Spleen (tissue), 11 donors: ENCODE measurements around the gene RAB10. TPM values are rescaled to one million over a fixed set of nuclear protein-coding genes. Genes with fewer than 3 reads are reported as not detected.

ENCODE experiments used
- DNase-seq: peaks from one replicate; pipeline ENCODE4 v3.0.0-alpha.2; 2020
- H3K27ac ChIP-seq, 8 donors: fragments of 200-600 bp; sonication (generic) in 7 of 8; 1 replicate in 4 of 8; 2 replicates in 4 of 8; pipeline versions ENCODE4 v1.5.0 to v1.8.0; 2016 to 2021; ENCODE audit warnings: inconsistent platforms in 4 of 8, mild to moderate bottlenecking in 4 of 8, moderate library complexity in 1 of 8
- H3K27me3 ChIP-seq, 7 donors: fragments of 200-600 bp; sonication (generic) in 6 of 7; replicated peaks in 1 of 7; 1 replicate in 4 of 7; 2 replicates in 3 of 7; pipeline versions ENCODE4 v1.5.0 to v1.8.0; 2016 to 2021; ENCODE audit warnings: inconsistent platforms in 3 of 7, mild to moderate bottlenecking in 1 of 7
- H3K36me3 ChIP-seq, 6 donors: fragments of 200-600 bp; sonication (generic) in 5 of 6; 1 replicate in 4 of 6; 2 replicates in 2 of 6; pipeline versions ENCODE4 v1.5.0 to v1.8.0; 2016 to 2021; ENCODE audit warnings: inconsistent platforms in 2 of 6
- H3K4me1 ChIP-seq, 6 donors: fragments of 200-600 bp; sonication (generic) in 5 of 6; 1 replicate in 3 of 6; 2 replicates in 3 of 6; pipeline versions ENCODE4 v1.5.0 to v1.8.0; 2016 to 2021; ENCODE audit warnings: inconsistent platforms in 3 of 6
- H3K4me3 ChIP-seq, 8 donors: fragments of 200-600 bp; sonication (generic) in 7 of 8; 1 replicate in 4 of 8; 2 replicates in 4 of 8; pipeline versions ENCODE4 v1.5.0 to v1.8.0; 2016 to 2021; ENCODE audit warnings: inconsistent platforms in 4 of 8, mild to moderate bottlenecking in 4 of 8, moderate library complexity in 2 of 8
- H3K9me3 ChIP-seq, 8 donors: fragments of 200-600 bp; sonication (generic) in 7 of 8; 1 replicate in 4 of 8; 2 replicates in 4 of 8; pipeline versions ENCODE4 v1.5.0 to v1.8.0; 2016 to 2021; ENCODE audit warnings: inconsistent platforms in 4 of 8
- CTCF ChIP-seq, 11 experiments: fragments of 200-600 bp in 7 of 11; fragments of 450-650 bp in 4 of 11; sonication (generic) in 4 of 11; IDR thresholded peaks in 8 of 11; conservative IDR thresholded peaks in 3 of 11; 1 replicate in 7 of 11; 2 replicates in 4 of 11; pipeline versions ENCODE4 v1.4.0 to v1.8.0; 2016 to 2021; ENCODE audit warnings: antibody characterized with exemption in 11 of 11, inconsistent platforms in 4 of 11, mild to moderate bottlenecking in 1 of 11
- POLR2A ChIP-seq, 3 donors: fragments of 450-650 bp; IDR thresholded peaks; one replicate each; pipeline ENCODE4 v1.5.1; 2017; ENCODE audit warnings: antibody characterized with exemption in 3 of 3, mild to moderate bottlenecking in 1 of 3
- POLR2AphosphoS5 ChIP-seq, 3 donors: sonication (generic); formaldehyde crosslinking; IDR thresholded peaks; one replicate each; pipeline ENCODE4 v1.5.1; 2017; ENCODE audit warnings: antibody characterized with exemption in 3 of 3
- WGBS, 5 donors: extraction: QIAGEN DNeasy Blood & Tissue Kit in 3 of 5; methylation state at CpG; one replicate each; pipeline versions ENCODE4 v1.1.5 to v1.1.7; 2013 to 2018; 5-methylcytosine and 5-hydroxymethylcytosine counted together
- intact Hi-C: fragments of 100-400 bp; cut with DNase I; formaldehyde crosslinking; loops from one replicate; pipeline ENCODE4 v1.15.0; 2023; ENCODE audit warnings: low total_unique reads
- polyA plus RNA-seq, 3 donors: library from polyadenylated mRNA; stranded (reverse); fragments of 200-250 nt; gene quantifications; one replicate each; pipeline ENCODE4 v1.2.1, GENCODE V29; 2013
- total RNA-seq, 7 donors: library from RNA; depleted of rRNA in 3 of 7; stranded (reverse); fragments of >200 nt in 3 of 7; fragmentation: NEBNext Ultra II Directional in 4 of 7; extraction: Animal tissue kit (Norgen Biotek cat#: 25700) in 4 of 7; gene quantifications; one replicate each; pipeline versions ENCODE4 v1.1.0 to v1.2.1, GENCODE V29; 2016 to 2021
- donor health status: healthy with polysubstance abuse.
- donor health status: DM: no; HTN: no; CAD: no; lungs with moderate emphysema.
- donor health status: DM: no; HTN: no; CAD: no.
- donor health status: Bipolar disorder and iron deficiency.
- donor health status: healthy.
- donor health status: DM: no; HTN: no; CAD: no.
- donor health status: DM: yes; HTN: yes; CAD: no.

RAB10 gene
- total and polyA plus RNA-seq, 10 donors, result 24.4 to 135 (median 106) TPM

- H3K4me3 ChIP-seq, result no peak overlapping the region
- 94 to 98% (median 95%) methylated on average over 4 of the region's 4 CpGs for WGBS, 5 donors
- H3K36me3 ChIP-seq, result peaks cover 0 to 60% (median 7%) of the 10 kb centered on the region in 6 donors
- TF ChIP-seq POLR2AphosphoS5 (IDR thresholded peaks at IDR 0.05) (no peak), CTCF (IDR thresholded peaks at IDR 0.05 in 8 of 11, conservative IDR thresholded peaks at IDR 0.05 in 3 of 11) (no peak), POLR2A (IDR thresholded peaks at IDR 0.05) (no peak)
- no peaks in the 10 kb centered on the region for H3K27me3 ChIP-seq
- H3K27ac ChIP-seq, result peak overlapping the region in 2 of 8 donors; percentile 29 to 40
- H3K4me1 ChIP-seq, result peaks cover 7 to 97% (median 37%) of the 10 kb centered on the region in 6 donors
- intact Hi-C loops, result no loop called here
- no peaks in the 10 kb centered on the region for H3K9me3 ChIP-seq
- DNase-seq, result no peak
Observed at GRCh38 chr2:26064846-26065245, 31.0 kb downstream of the RAB10 start.

DNA sequence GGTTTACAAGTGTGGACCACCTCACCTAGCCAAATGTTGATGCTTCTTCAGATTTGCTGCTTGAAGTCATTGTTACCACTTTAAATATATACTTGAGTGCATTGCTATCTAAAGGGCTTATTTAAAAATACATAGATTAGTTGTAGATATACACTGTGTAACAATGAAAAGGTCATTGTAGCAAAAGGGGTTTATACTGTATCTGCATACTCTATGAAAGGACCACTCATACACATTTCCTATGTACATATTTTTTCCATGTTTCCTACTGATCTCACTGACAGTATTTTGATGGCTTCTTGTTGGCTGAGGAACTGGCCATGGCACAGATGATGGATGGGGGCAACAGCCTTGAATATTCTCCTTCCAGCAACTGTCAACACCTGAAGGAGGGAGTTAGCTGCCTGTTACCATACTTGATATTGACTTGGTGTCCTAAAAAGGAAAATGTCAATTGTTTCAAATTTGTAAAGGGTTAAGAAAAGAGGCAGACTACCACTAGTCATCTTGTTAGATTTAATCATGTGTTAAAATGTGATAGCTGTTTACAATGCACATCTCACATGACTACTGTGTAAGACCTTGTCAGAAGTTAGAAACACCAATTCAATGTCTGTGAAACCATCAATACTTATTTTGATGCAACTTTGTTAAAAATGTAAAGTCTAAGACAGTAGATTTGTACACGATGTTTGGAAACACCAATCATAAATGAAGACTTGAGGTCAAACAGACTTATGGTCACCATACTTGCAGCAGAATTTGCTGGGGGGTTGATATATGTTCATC, 33.5 kb downstream of the RAB10 start:
- no peaks in the 10 kb centered on the region for H3K9me3 ChIP-seq
- intact Hi-C loops, result no loop called here
- TF ChIP-seq POLR2AphosphoS5 (IDR thresholded peaks at IDR 0.05) (no peak), POLR2A (IDR thresholded peaks at IDR 0.05) (no peak), CTCF (IDR thresholded peaks at IDR 0.05 in 8 of 11, conservative IDR thresholded peaks at IDR 0.05 in 3 of 11) (no peak)
- H3K4me1 ChIP-seq, result peaks cover 17 to 100% (median 56%) of the 10 kb centered on the region in 6 donors
- no peak for DNase-seq
- H3K27ac ChIP-seq, result peak overlapping the region in 5 of 8 donors; percentile 60 to 74 (median 67)
- H3K4me3 ChIP-seq, result no peak overlapping the region
- H3K27me3 ChIP-seq, result no peaks in the 10 kb centered on the region
- H3K36me3 ChIP-seq, result peaks cover 0 to 35% (median 3%) of the 10 kb centered on the region in 6 donors
- WGBS, 5 donors, result 72 to 96% (median 88%) methylated on average over 1 of the region's 1 CpG

- Histone ChIP-seq H3K4me1 (peaks cover 17 to 99% (median 60%) of the 10 kb centered on the region in 6 donors), H3K27me3 (no peaks in the 10 kb centered on the region), H3K4me3 (no peak overlapping the region), H3K36me3 (peaks cover 0 to 28% (median 3%) of the 10 kb centered on the region in 6 donors), H3K9me3 (no peaks in the 10 kb centered on the region), H3K27ac (peak overlapping the region in 7 of 8 donors; percentile 52 to 74 (median 66))
- TF ChIP-seq CTCF (IDR thresholded peaks at IDR 0.05 in 8 of 11, conservative IDR thresholded peaks at IDR 0.05 in 3 of 11) (no peak), POLR2AphosphoS5 (IDR thresholded peaks at IDR 0.05) (no peak), POLR2A (IDR thresholded peaks at IDR 0.05) (no peak)
- no peak for DNase-seq
- intact Hi-C loops, result no loop called here
- 56 to 68% (median 59%) methylated on average over 3 of the region's 3 CpGs for WGBS, 5 donors
Observed at GRCh38 chr2:26067980-26068507, 34.2 kb downstream of the RAB10 start.
